GM18520 (cell line): ENCODE data around the gene SLC39A10.

Experiments
- ATAC-seq: cut with Tn5 transposase; IDR thresholded peaks from one replicate; pipeline ENCODE4 v1.9.1; 2021; ENCODE audit not compliant: unreplicated experiment

The SLC39A10 gene

GRCh38 chr2:195711478-195711877 is 54.5 kb downstream of the SLC39A10 start:
- peak; percentile 39 for ATAC-seq

- ATAC-seq, result no peak
Measured at GRCh38 chr2:195716466-195716865, 59.4 kb downstream of the SLC39A10 start.

GRCh38 chr2:195721042-195721441 is 64.0 kb downstream of the SLC39A10 start:
- ATAC-seq, result no peak

- no peak for ATAC-seq
Measured at GRCh38 chr2:195722075-195722474, 65.0 kb downstream of the SLC39A10 start.

- ATAC-seq, result no peak
Measured at GRCh38 chr2:195727106-195727505, 70.1 kb downstream of the SLC39A10 start.

- no peak for ATAC-seq
Measured at GRCh38 chr2:195730912-195731311, 73.9 kb downstream of the SLC39A10 start.

GRCh38 chr2:195732574-195732973 is 75.5 kb downstream of the SLC39A10 start:
- no peak for ATAC-seq

- no peak for ATAC-seq
Measured at GRCh38 chr2:195733831-195734230, 76.8 kb downstream of the SLC39A10 start.

GRCh38 chr2:195734395-195734794 is 77.4 kb downstream of the SLC39A10 start:
- no peak for ATAC-seq

GRCh38 chr2:195734931-195735330 is 77.9 kb downstream of the SLC39A10 start:
- ATAC-seq, result no peak

GRCh38 chr2:195735347-195735746 is 78.3 kb downstream of the SLC39A10 start:
- ATAC-seq, result no peak

GRCh38 chr2:195737511-195738325 is 80.7 kb downstream of the SLC39A10 start:
- ATAC-seq, result no peak

- no peak for ATAC-seq
Measured at GRCh38 chr2:195741191-195741590, 84.2 kb downstream of the SLC39A10 start.

- no peak for ATAC-seq
Measured at GRCh38 chr2:195756218-195756942, 99.4 kb downstream of the SLC39A10 start.

GRCh38 chr2:195758846-195759245 is 101.8 kb downstream of the SLC39A10 start:
- ATAC-seq, result no peak

- no peak for ATAC-seq
Measured at GRCh38 chr2:195759877-195760276, 102.9 kb downstream of the SLC39A10 start.

GRCh38 chr2:195763866-195764265 is 106.8 kb downstream of the SLC39A10 start:
- no peak for ATAC-seq

GRCh38 chr2:195766691-195767090 is 109.7 kb downstream of the SLC39A10 start:
- ATAC-seq, result no peak

GRCh38 chr2:195768431-195768830 is 111.4 kb downstream of the SLC39A10 start:
- ATAC-seq, result no peak

- ATAC-seq, result no peak
Measured at GRCh38 chr2:195769975-195770374, 112.9 kb downstream of the SLC39A10 start.

GRCh38 chr2:195779491-195779890 is 122.5 kb downstream of the SLC39A10 start:
- ATAC-seq, result no peak

- ATAC-seq, result no peak
Measured at GRCh38 chr2:195782156-195782555, 125.1 kb downstream of the SLC39A10 start.
